Posterior vena cava (tissue), 2 donors: ENCODE measurements around the gene NBPF1. TPM values are rescaled to one million over a fixed set of nuclear protein-coding genes. Genes with fewer than 3 reads are reported as not detected.
"Not testable (repeated sequence)": the region's sequence is repeated elsewhere in the genome, so short reads cannot be mapped to it uniquely, and the experiment has no call there.

ENCODE experiments used
- DNase-seq: peaks from one replicate; pipeline ENCODE4 v3.0.0-alpha.2; 2020; ENCODE audit warnings: low spot score
- intact Hi-C, 2 donors: fragments of 100-400 bp; cut with DNase I; formaldehyde crosslinking; loops; one replicate each; pipeline versions ENCODE4 v1.14.1 to v1.14.2; 2022 to 2023
- total RNA-seq, 2 donors: library from RNA; stranded (reverse); fragmentation: NEBNext Ultra II Directional; extraction: Animal tissue kit (Norgen Biotek cat#: 25700); gene quantifications; one replicate each; pipeline ENCODE4 v1.2.1, GENCODE V29; 2021
- donor health status: DM: yes; HTN: yes; CAD: no.
- donor health status: DM: yes; HTN: yes; CAD: no.

NBPF1 gene
- total RNA-seq, 2 donors from 2014 or later, result 28.9 to 63.0 TPM

DNA sequence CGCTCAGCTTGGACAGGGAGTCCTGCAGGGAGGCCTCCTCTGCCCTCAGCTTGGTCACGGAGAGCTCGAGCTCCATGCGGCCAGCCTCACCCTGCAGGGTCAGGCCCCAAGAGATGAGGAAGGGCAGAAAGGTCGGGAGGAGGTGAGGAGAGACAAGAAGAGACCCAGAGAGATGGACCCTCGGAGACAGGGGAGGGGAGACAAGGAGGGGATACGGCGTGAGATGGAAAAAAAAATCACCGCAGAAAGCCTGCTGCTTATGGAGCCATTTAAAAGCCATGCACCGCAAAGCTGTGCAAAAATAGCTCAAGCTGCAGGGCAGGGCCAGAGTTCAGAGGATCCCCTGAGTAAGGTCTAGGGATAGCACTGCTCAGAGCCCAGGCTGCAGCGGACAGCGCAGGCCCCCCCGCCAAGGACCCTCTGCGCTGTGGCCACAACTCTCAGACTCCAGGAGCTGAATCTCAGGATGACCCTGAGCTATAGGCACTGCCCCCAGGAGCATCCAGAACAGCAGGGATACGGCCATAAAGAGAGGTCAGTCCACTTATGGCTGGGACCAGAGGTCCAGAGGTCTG, 13.1 kb upstream of the NBPF1 start:
- intact Hi-C loops, DNase-seq: not testable (repeated sequence)

DNA sequence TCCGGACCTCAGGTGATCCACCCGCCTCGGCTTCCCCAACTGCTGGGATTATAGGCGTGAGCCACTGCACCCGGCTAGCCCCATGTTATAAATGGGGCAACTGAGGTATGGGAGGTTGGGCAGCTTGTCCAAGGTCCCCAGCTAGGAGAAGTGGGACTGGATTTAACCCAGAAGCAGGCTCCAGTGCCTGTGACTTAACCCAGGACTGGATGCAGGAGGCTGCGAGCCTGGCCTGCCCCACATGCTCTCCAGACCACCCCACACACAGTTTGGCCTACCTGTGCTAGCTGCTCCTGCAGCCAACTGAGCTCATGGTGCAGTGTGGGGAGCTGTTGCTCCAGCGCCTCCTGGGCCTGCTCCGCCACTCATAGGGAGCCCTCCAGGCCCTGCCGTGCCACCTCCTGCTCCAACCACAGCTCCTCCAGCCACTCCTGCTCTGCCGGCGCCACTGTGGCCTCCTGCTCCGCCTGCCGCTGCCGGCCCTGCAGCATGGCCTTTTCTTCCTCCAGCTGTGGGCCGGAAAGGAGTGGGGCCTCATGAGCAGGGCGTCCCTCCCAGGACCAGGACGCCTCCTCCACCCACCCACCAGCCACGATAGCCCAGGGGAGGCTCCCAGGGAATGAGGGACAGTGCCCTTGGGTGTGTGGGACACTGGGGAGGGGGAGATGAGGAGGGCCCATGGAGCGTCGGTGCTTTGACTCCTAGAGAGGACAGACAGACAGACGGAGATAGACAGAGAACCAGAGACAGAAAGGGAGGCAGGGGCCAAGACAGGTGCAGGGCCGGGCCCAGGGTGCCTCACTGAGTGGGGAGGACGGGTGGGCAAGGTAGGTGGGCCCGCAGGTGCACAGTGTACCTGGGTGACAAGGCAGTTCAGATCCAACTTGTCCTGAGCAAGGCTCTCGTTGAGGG, 12.4 kb upstream of the NBPF1 start:
- DNase-seq, result peak; percentile 88
- intact Hi-C loops, result no loop called here

DNA sequence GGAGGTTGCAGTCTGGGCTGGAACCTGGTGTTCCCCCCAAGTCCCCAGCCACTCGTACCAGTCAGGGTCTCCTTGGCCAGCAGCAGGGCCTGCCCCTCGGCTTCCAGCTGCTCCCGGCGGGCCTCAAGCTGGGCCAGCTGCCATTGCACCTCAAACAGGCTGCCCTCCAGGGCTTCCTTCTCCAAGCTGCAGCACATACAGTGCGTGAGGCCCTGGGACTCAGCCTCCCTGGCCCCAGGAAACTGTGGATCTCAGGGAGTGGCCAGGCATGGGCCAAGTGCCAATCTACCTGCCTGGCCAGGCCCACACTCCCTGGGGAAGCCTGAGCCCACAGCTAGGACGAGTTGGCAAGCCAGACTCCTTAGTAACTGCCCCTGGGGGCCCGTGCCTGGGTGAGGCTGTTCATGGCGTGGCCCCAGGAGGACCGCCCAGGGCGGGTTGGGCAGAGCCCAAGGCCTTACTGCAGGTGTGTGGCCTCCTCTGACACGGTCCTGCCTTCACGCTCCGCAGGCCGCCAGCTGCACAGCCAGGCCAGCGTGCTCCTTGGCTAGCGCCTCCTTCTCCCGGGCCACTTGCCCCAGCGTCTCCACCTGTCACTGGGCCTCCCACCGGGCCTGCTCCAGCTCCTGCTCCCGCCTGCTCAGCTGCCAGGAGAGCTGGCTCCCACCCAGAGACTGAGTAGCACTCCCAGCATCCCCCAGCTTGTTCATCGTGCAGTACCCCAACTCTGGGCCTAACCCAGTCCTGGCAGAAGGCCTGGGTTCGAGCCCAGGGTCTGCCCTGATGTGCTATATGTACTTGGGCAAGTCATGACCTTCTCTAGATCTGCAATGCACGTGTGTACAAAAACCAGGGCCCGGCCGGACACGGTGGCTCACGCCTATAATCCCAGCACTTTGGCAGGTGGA, 10.7 kb upstream of the NBPF1 start:
- intact Hi-C loops, result loop anchor here in 1 of 2 donors (2.0 kb wide), 1 partner anchor 325 kb away; no protein-coding TSS in a partner anchor
- peak; percentile 89 for DNase-seq

- intact Hi-C loops, result loop anchor here in 1 of 2 donors (2.0 kb wide), 1 partner anchor 325 kb away; no protein-coding TSS in a partner anchor
- DNase-seq, result peak; percentile 90
These were observed 10.0 kb upstream of the NBPF1 start for GRCh38 chr1:16623337-16623736.

DNA sequence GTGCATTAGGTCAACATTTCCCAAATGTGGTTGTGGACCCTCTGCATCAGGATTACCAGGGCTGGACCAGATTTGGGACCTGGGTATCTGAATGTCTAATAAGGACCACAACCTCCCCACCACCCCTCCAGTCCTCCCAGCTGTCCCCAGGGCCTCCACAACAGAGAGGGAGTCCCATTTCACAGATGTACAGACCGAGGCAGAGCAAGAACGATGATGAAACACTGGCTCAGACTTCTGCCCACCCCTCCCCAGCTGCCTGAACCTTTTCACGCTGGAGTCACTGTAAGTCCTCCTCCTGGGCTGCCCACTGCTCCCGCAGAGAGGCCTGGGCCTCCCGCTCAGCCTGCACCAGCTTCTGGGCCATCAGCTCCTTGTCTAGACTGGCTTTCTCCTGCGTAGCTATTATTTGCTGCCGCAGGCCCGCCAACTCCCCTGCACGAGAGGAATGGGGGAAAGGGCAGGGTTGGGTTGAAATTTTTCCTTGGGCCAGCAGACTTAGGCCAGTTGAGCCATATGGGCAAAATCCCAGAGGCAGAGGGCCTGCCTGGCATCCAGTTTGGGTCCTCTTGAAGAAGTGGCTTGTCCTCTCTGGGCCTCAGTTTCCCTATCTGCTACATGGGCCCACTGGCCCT, 8.4 kb upstream of the NBPF1 start:
- peak; percentile 86 for DNase-seq
- intact Hi-C loops, result loop anchor here in 1 of 2 donors (2.0 kb wide), 1 partner anchor 327 kb away; no protein-coding TSS in a partner anchor

DNA sequence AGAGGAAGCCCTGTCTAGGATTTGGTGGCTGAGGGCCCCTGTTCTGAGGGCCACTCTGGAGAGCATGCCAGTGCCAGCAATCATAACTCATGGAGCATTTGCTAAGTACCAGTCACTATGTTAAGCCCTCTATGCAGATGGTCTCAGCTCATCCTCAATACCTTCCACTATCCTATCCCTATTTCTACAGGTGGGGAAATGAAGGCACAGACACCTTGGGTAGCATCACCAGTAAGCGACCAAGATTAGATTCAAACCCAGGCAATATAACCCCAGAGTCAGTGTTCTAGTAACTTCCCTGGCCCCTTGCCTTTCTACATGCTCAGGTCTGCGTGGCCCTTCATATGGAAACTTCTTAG, 7.9 kb upstream of the NBPF1 start:
- no peak for DNase-seq
- intact Hi-C loops, result no loop called here

GRCh38 chr1:16619803-16620501, 6.6 kb upstream of the NBPF1 start:
- peak; percentile 90 for DNase-seq
- intact Hi-C loops, result not testable (repeated sequence)

GRCh38 chr1:16618719-16619118, 5.4 kb upstream of the NBPF1 start:
- intact Hi-C loops, result no loop called here
- DNase-seq, result peak; percentile 89

DNA sequence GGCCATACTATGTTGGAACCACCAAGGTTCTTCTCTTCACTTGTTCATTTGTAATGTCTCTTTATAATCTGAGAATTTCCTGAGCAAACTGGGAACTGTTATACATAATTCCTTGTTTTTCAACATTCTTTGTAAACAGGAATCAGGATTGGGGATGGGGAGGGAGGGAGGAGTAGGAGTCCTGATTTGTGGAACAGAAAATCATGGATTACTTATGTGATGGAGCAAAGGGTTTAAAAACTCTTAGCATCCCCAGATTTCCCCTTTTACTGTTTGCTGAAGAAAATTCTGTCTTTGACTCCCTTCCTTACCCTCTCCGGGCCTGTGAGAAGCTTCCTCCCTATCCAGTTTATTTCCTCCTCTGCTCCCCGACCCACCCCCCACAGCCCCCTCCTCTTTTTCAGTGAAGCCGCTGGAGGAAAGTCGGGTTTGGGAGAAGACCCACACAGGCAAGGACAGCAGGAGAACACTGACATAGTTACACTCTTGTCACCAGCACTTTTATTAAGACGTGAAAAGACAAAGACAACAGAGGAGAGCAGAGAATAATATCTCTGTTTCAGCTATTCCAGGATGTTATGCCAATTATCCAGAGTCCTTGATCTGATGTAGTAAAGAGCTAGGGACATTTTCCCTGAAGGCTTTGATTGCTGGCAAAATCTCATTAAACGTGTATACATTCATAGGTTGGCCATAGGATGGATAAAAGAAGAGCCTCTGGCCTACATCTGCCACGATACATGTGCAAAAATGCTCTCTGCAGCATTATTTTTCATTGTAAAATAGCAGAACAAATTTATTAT, 4.6 kb upstream of the NBPF1 start:
- intact Hi-C loops, result no loop called here
- DNase-seq, result no peak

GRCh38 chr1:16617114-16617631, 3.8 kb upstream of the NBPF1 start:
- DNase-seq, result peak; percentile 87
- intact Hi-C loops, result no loop called here

DNA sequence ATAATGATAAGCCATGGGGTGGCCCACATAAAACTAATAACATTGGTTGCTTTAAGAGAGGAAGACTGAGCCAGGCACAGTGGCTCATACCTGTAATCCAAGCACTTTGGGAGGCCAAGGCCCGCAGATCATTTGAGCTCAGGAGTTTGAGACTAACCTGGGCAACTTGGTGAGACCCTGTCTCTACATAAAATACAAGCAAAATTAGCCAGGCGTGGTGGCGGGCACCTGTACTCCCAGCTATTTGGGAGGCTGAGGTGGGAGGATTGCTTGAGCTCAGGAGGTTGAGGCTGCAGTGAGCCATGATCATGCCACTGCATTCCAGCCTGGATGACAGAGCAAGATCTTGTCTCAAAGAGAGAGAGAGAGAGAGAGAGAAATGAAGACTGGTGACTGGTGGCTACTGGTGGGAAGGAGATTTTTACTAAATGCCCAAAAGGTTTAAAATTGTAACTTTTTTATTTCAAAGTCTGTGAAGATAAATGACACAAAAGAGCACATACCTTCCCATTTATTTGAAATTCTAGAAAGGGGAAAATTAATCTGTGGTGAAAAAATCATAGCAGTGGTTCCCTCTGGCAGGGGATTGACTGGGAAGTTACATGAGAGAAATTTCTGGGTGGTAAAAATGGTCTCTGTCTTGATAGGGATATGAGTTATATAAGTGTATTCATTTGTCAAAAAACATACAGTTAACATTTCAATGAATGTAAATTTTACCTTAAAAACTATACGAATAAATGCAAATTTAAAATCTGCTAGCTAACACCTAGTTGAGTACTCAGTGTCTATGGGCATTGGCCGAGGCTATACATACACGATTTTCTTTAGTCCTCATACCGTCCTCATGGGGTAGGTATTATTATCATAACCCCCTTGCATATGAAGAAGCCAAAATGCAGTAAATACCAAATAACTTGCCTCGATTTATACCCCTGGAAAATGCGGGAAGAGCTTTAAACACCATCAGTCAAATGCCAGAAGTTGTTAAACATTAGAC, 2.2 kb upstream of the NBPF1 start:
- intact Hi-C loops, result no loop called here
- peak; percentile 84 for DNase-seq

DNA sequence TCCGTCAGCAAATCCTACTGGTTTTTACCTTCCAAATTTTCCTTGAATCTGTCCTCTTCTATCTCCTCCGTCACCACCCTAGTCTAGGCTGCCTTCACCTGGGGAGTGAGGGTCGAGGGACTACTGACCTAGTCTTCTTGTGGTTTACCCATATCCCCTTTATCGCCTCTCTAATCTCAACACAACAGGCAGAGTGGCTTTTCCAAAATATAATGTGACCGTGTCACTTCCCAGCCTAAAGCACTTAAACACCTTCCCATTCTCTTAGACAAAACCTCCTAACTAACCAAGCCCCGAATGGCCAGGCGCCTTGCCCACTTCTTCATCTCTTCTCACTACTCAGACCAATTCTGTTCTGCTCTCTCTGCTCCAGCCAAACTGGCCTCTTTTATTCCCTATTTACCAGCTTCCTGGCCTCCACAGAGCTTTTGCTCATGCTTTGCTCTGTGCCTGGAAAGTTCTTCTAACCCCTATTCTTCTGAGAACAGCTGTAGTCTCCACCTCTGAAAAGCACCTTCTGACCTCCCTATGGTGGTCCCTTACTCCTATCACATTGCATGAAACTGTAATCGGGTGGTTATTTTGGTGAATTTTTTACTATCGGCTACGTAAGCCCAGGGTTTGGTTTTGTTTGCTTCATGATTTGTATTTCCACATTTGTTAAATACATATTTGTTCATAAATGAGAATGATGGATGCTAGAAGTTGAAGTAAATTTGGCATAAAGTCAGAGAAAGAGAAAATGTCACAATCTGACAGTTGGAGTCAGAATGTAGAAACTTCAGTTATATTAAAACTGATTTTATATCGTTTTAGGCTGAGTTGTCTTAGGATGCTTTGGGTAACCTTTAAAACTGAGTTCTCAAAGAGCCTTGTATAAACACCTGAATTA, 1.2 kb upstream of the NBPF1 start:
- DNase-seq, result peak; percentile 83
- intact Hi-C loops, result no loop called here

DNA sequence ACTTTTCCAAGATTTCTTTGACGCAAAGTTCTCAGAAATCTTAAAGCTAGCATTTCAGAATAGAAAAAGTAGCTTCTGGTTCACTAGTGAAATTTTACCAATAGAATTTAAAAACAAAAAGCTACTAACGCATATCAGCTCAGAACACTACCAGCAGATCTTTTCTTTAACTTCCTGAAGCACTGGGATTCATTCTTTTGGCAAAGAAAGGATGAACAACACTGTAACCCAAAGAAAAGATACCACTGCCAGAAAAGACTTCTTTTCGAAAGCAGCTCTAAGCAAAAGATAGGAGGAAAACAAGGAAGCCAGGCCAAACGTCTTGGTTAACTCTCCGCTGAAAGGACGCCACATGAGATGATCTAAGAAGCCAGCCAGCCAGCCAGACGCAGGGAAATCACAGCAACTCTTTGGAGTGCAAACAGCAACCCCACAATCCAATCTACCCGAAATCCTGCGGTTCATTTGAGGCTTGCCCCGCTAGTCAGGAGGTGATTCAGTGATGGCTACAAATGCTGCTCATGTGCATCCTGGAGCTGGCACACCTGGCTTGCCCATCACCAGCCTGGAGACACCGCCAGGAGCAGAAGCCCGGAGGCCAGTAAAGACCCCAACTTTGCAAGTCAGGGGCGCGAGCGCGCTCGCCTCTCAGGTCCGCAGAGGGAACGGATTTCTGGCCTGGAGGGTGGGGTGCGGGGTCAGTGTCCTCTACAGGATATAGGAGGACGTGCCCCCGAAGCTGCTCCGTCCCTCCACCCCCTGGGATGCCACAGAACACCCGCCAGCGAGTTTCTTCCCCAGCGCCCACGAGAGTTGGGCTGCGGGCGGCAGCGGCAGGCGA, 812 bp downstream of the NBPF1 start:
- intact Hi-C loops, result no loop called here
- peak; percentile 95 for DNase-seq

GRCh38 chr1:16611981-16612331, 1.4 kb downstream of the NBPF1 start:
- DNase-seq, result peak; percentile 86
- intact Hi-C loops, result not testable (repeated sequence)

GRCh38 chr1:16611164-16611563, 2.2 kb downstream of the NBPF1 start:
- DNase-seq, result peak; percentile 82
- intact Hi-C loops, result not testable (repeated sequence)
